OCI-LY7 (cell line): Measurements from ENCODE around the gene BRSK1. TPM values are rescaled to one million over a fixed set of nuclear protein-coding genes. Genes with fewer than 3 reads are reported as not detected.

Experiments used
- BruUV-seq: library from RNA; stranded (reverse); fragments of 400-500 nt; replicated peaks from 2 replicates; lab custom pipeline; 2021; lab: Mats Ljungman, UMichigan
- CTCF ChIA-PET: fragments of 300-600 bp; sonication (Branson Sonifier 250); formaldehyde crosslinking; loops from one replicate; lab custom pipeline; 2022; ENCODE audit warnings: antibody characterized with exemption; ENCODE audit not compliant: unreplicated experiment; lab: Charles Lee
- POLR2A ChIA-PET: fragments of 300-600 bp; sonication (Branson Sonifier 250); formaldehyde crosslinking; loops from one replicate; lab custom pipeline; 2022; ENCODE audit warnings: antibody characterized with exemption; lab: Charles Lee
- DNase-seq: peaks from one replicate; pipeline ENCODE4 v3.0.0-alpha.2; 2015; ENCODE audit warnings: low spot score
- H2AFZ ChIP-seq: fragments of 200-600 bp; sonication (generic), shearing (Covaris generic); 2 replicates; pipeline ENCODE4 v1.6.1; 2014; ENCODE audit warnings: mild to moderate bottlenecking, antibody characterized with exemption, low read length, moderate library complexity
- H3K27ac ChIP-seq: fragments of 200-600 bp; sonication (generic); 2 replicates; pipeline ENCODE4 v1.5.1; 2014; ENCODE audit warnings: mixed run types, low read depth, mild to moderate bottlenecking, moderate library complexity, low read length, inconsistent platforms; ENCODE audit not compliant: poor library complexity, severe bottlenecking
- H3K36me3 ChIP-seq: fragments of 200-600 bp; sonication (generic); 2 replicates; pipeline ENCODE4 v1.6.1; 2014; ENCODE audit warnings: mild to moderate bottlenecking, antibody characterized with exemption, low read length, moderate library complexity, mixed read lengths; ENCODE audit not compliant: insufficient read depth
- H3K4me1 ChIP-seq: fragments of 200-600 bp; sonication (generic); 2 replicates; pipeline ENCODE4 v1.5.1; 2014; ENCODE audit warnings: mild to moderate bottlenecking, low read length; ENCODE audit not compliant: insufficient read depth, poor library complexity, severe bottlenecking
- H3K4me2 ChIP-seq: fragments of 200-600 bp; sonication (generic); 2 replicates; pipeline ENCODE4 v1.6.1; 2014; ENCODE audit warnings: mild to moderate bottlenecking, low read length
- H3K4me3 ChIP-seq: fragments of 200-600 bp; sonication (generic); 2 replicates; pipeline ENCODE4 v1.5.1; 2014; ENCODE audit warnings: mild to moderate bottlenecking, low read depth, low read length; ENCODE audit not compliant: poor library complexity, severe bottlenecking
- H3K79me2 ChIP-seq: fragments of 200-600 bp; sonication (generic); 2 replicates; pipeline ENCODE4 v1.6.1; 2016; ENCODE audit warnings: low read depth, mild to moderate bottlenecking, low read length, moderate library complexity, mixed read lengths; ENCODE audit not compliant: insufficient read depth
- H3K9me2 ChIP-seq: fragments of 200-600 bp; sonication (generic); 2 replicates; pipeline ENCODE4 v1.6.1; 2016; ENCODE audit warnings: mild to moderate bottlenecking, low read length, mixed read lengths; ENCODE audit not compliant: insufficient read depth
- H3K9me3 ChIP-seq: fragments of 200-600 bp; sonication (generic); 2 replicates; pipeline ENCODE4 v1.6.1; 2014; ENCODE audit warnings: mild to moderate bottlenecking, mixed run types, low read length, mixed read lengths
- H4K20me1 ChIP-seq: fragments of 200-600 bp; sonication (generic); 2 replicates; pipeline ENCODE4 v1.6.1; 2014; ENCODE audit warnings: mild to moderate bottlenecking, antibody characterized with exemption, low read length, moderate library complexity, mixed read lengths; ENCODE audit not compliant: insufficient read depth
- CTCF ChIP-seq: fragments of 200-600 bp; sonication (generic); conservative IDR thresholded peaks from 2 replicates; pipeline ENCODE4 v1.5.1; 2014; ENCODE audit warnings: mild to moderate bottlenecking, antibody characterized with exemption, low read length, moderate library complexity, mixed read lengths
- EZH2phosphoT487 ChIP-seq: fragments of 200-600 bp; sonication (generic); IDR thresholded peaks from 2 replicates; pipeline ENCODE4 v1.6.1; 2018; ENCODE audit warnings: low read depth, borderline replicate concordance, mild to moderate bottlenecking, mixed run types, antibody characterized with exemption, low read length, moderate library complexity, mixed read lengths
- intact Hi-C: fragments of 100-400 bp; cut with micrococcal nuclease; formaldehyde crosslinking; loops from one replicate; pipeline ENCODE4 v1.10.0; 2022; ENCODE audit not compliant: unreplicated experiment
- total RNA-seq, 2 experiments: library from RNA; depleted of rRNA in 1 of 2; stranded (reverse); fragments of >200 nt in 1 of 2; shearing (Covaris generic) in 1 of 2; gene quantifications; 2 replicates each; pipeline ENCODE4 v1.2.3, GENCODE V29; 2014 to 2022

BRSK1 gene
- total RNA-seq, 2 experiments from 2014 or later = 16.1 to 23.9 TPM

GRCh38 chr19:55247621-55248099 lies 36.1 kb upstream of the BRSK1 start:
- Histone ChIP-seq H3K9me2 (no peaks in the 10 kb centered on the region), H3K4me3 (no peak overlapping the region), H3K27ac (no peak overlapping the region), H4K20me1 (peaks cover 32% of the 10 kb centered on the region), H3K4me1 (peaks cover 20% of the 10 kb centered on the region), H3K36me3 (peaks cover 99% of the 10 kb centered on the region), H3K79me2 (peaks cover 56% of the 10 kb centered on the region), H3K9me3 (no peaks in the 10 kb centered on the region), H3K4me2 (no peak overlapping the region), H2AFZ (no peak overlapping the region)
- POLR2A ChIA-PET = no interaction called here
- BruUV-seq = no TSS peak
- DNase-seq = no peak
- intact Hi-C loops = no loop called here
- no peak for TF ChIP-seq CTCF
- no peak for TF ChIP-seq EZH2phosphoT487
- CTCF ChIA-PET = no interaction called here

DNA sequence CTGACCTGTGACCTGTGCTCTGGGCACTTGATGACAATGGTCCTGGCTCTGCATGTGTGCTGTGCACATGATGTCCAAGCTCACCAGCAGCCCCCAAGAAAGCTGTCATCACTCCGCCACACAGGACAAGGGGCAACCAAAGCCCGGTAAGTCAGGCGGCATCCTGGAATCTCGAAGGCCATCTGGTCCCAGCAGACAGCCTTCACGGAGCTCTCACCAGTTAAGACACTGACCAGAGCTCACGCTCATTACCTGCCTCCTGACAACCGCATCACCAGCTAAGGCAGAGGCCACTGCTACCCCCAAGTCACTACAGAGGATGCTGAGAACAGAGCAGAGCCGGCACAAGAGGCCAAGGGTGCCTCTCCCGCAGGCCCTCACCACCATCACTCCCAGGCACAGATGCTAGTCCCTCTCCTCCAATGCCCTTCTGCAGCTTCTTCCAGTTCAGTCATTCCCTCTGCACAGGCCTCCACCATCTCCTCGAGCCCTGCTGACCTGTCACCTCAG lies 35.6 kb upstream of the BRSK1 start:
- DNase-seq = no peak
- no peak overlapping the region for H2AFZ ChIP-seq
- no peak overlapping the region for H3K4me2 ChIP-seq
- no TSS peak for BruUV-seq
- H3K9me3 ChIP-seq = no peaks in the 10 kb centered on the region
- H3K27ac ChIP-seq = no peak overlapping the region
- CTCF ChIA-PET = no interaction called here
- TF ChIP-seq CTCF (no peak), EZH2phosphoT487 (no peak)
- intact Hi-C loops = no loop called here
- no peak overlapping the region for H3K4me3 ChIP-seq
- H3K9me2 ChIP-seq = no peaks in the 10 kb centered on the region
- peaks cover 62% of the 10 kb centered on the region for H3K79me2 ChIP-seq
- POLR2A ChIA-PET = no interaction called here
- H3K36me3 ChIP-seq = peaks cover 99% of the 10 kb centered on the region
- peaks cover 26% of the 10 kb centered on the region for H3K4me1 ChIP-seq
- H4K20me1 ChIP-seq = peaks cover 32% of the 10 kb centered on the region

DNA sequence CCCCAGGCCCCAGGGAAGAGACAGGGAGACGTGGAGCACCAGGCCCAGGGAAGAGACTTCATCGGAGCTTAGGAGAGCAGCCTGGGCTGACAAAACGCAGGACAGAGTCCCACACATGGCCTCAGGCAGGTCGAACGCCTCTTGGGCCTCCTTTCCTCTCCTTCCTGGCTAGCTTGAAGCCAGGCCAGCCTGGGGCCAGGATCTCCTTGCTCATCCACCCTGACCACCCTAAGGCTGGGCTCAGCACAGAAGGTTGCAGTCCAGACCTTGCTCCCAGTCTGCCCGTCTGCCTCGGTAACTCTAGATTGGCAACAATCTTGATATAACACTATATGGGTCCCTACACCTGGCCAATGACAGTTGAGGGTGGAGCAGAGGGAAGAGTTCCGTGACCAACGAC lies 35.1 kb upstream of the BRSK1 start:
- Histone ChIP-seq H3K27ac (no peak overlapping the region), H2AFZ (no peak overlapping the region), H3K79me2 (peaks cover 67% of the 10 kb centered on the region), H3K4me1 (peaks cover 31% of the 10 kb centered on the region), H3K4me2 (no peak overlapping the region), H3K4me3 (no peak overlapping the region), H3K36me3 (peaks cover 98% of the 10 kb centered on the region), H3K9me3 (no peaks in the 10 kb centered on the region), H3K9me2 (no peaks in the 10 kb centered on the region), H4K20me1 (peaks cover 32% of the 10 kb centered on the region)
- no TSS peak for BruUV-seq
- no peak for DNase-seq
- ChIA-PET POLR2A (no interaction called here), CTCF (no interaction called here)
- TF ChIP-seq CTCF = no peak
- no peak for TF ChIP-seq EZH2phosphoT487
- intact Hi-C loops = no loop called here
